Measurements from ENCODE around the gene YEATS4. TPM values are rescaled to one million over a fixed set of nuclear protein-coding genes. Genes with fewer than 3 reads are reported as not detected.

YEATS4 gene
- total and polyA plus RNA-seq, 9 of the 15 experiments (the other 6 are each of a cell fraction or from before 2014, with no cell fraction given), result 25.9 to 92.2 (median 49.2) TPM

GRCh38 chr12:69355363-69356028 lies 4.0 kb upstream of the YEATS4 start (continued):
- no peak for TF ChIP-seq USF1 (CRISPR knock-in tag; IDR thresholded peaks at IDR 0.05)
- no peak for TF ChIP-seq RFX7 (CRISPR knock-in tag; IDR thresholded peaks at IDR 0.05)
- no peak for TF ChIP-seq GTF2A2 (tag; IDR thresholded peaks at IDR 0.05)
- TF ChIP-seq ZNF274 (IDR thresholded peaks at IDR 0.05; ENCODE audit: borderline replicate concordance, low read depth, low read length), result no peak
- TF ChIP-seq CBFB (CRISPR knock-in tag; IDR thresholded peaks at IDR 0.05), result no peak
- TF ChIP-seq HNRNPK (IDR thresholded peaks at IDR 0.05; ENCODE audit: low read depth, low read length, poor library complexity, severe bottlenecking), result no peak
- no peak for TF ChIP-seq JUND (IDR thresholded peaks at IDR 0.05; ENCODE audit: borderline replicate concordance, low read depth, low read length)
- no peak for TF ChIP-seq JUND (tag; IDR thresholded peaks at IDR 0.05; ENCODE audit: borderline replicate concordance, low read depth, low read length)
- TF ChIP-seq ZBTB26 (CRISPR knock-in tag; IDR thresholded peaks at IDR 0.05), result no peak
